OCI-LY1 (cell line): ENCODE results near the gene TPSD1.

Experiments
- H2AFZ ChIP-seq: fragments of 200-600 bp; sonication (generic), shearing (Covaris generic); 2 replicates; pipeline ENCODE4 v1.6.0; 2014; ENCODE audit warnings: antibody characterized with exemption, mild to moderate bottlenecking, low read length
- H3F3A ChIP-seq: fragments of 200-600 bp; sonication (generic), shearing (Covaris generic); 2 replicates; pipeline ENCODE4 v1.6.0; 2014; ENCODE audit warnings: mild to moderate bottlenecking, antibody characterized with exemption, low read length, moderate library complexity; ENCODE audit not compliant: insufficient read depth
- H3K27ac ChIP-seq: fragments of 200-600 bp; sonication (generic); 2 replicates; pipeline ENCODE4 v1.5.1; 2014; ENCODE audit warnings: low read length, mixed run types, mild to moderate bottlenecking, low read depth; ENCODE audit not compliant: poor library complexity, severe bottlenecking
- H3K27me3 ChIP-seq: fragments of 200-600 bp; sonication (generic); 2 replicates; pipeline ENCODE4 v1.6.0; 2014; ENCODE audit warnings: antibody characterized with exemption, mild to moderate bottlenecking, low read length, moderate library complexity; ENCODE audit not compliant: insufficient read depth
- H3K36me3 ChIP-seq: fragments of 200-600 bp; sonication (generic); 2 replicates; pipeline ENCODE4 v1.6.1; 2014; ENCODE audit warnings: mild to moderate bottlenecking, antibody characterized with exemption, low read length, moderate library complexity, mixed read lengths; ENCODE audit not compliant: insufficient read depth
- H3K4me1 ChIP-seq: fragments of 200-600 bp; sonication (generic); 2 replicates; pipeline ENCODE4 v1.5.1; 2014; ENCODE audit warnings: mild to moderate bottlenecking, low read length, moderate library complexity; ENCODE audit not compliant: insufficient read depth, severe bottlenecking
- H3K4me2 ChIP-seq: fragments of 200-600 bp; sonication (generic), shearing (Covaris generic); 2 replicates; pipeline ENCODE4 v1.6.1; 2014; ENCODE audit warnings: low read length
- H3K4me3 ChIP-seq: fragments of 200-600 bp; sonication (generic); 2 replicates; pipeline ENCODE4 v1.5.1; 2014; ENCODE audit warnings: low read length, low read depth, mild to moderate bottlenecking, mixed read lengths; ENCODE audit not compliant: poor library complexity, severe bottlenecking
- H3K79me2 ChIP-seq: fragments of 200-600 bp; shearing (Covaris generic); 2 replicates; pipeline ENCODE4 v1.6.1; 2016; ENCODE audit warnings: mixed run types, low read length, mixed read lengths; ENCODE audit not compliant: insufficient read depth
- H3K9ac ChIP-seq: fragments of 200-600 bp; sonication (generic), shearing (Covaris generic); 2 replicates; pipeline ENCODE4 v1.6.1; 2014; ENCODE audit warnings: mild to moderate bottlenecking, low read length, mixed read lengths
- H3K9me2 ChIP-seq: fragments of 200-600 bp; sonication (generic), shearing (Covaris generic); 2 replicates; pipeline ENCODE4 v1.6.1; 2014; ENCODE audit warnings: low read depth, mild to moderate bottlenecking, low read length, mixed read lengths
- H3K9me3 ChIP-seq: fragments of 200-600 bp; shearing (Covaris generic); 2 replicates; pipeline ENCODE4 v1.6.1; 2014; ENCODE audit warnings: low read length, mixed read lengths
- H4K20me1 ChIP-seq: fragments of 200-600 bp; sonication (generic), shearing (Covaris generic); 2 replicates; pipeline ENCODE4 v1.6.0; 2016; ENCODE audit warnings: mild to moderate bottlenecking, low read length; ENCODE audit not compliant: insufficient read depth
- EZH2 ChIP-seq: fragments of 200-600 bp; sonication (generic), shearing (Covaris generic); IDR thresholded peaks from 2 replicates; pipeline ENCODE4 v1.8.0; 2017; ENCODE audit warnings: borderline replicate concordance, mixed run types, mild to moderate bottlenecking, antibody characterized with exemption, low read length, moderate library complexity, mixed read lengths
- TF ChIP-seq, protein P1 (sequence below): fragments of 200-600 bp; sonication (generic), shearing (Covaris generic); IDR thresholded peaks from 2 replicates; pipeline ENCODE4 v1.5.1; 2017; ENCODE audit warnings: mild to moderate bottlenecking, antibody characterized with exemption, low read length, moderate library complexity, mixed read lengths

TPSD1 gene

DNA sequence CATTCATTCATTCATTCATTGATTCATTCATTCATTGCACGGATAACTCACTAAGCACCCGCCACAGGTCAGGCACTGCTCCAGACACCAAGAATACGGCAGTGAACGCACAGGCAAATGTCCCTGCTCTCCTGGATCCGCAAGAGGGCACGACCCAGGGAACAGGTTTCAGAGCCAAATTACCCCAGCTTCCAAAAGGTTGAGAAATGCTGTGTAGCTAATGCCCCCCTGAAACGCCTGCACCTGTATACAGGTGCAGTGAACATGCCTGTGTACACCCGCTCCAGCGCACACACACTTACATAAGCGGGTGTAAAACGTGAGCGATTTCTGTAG, 44.0 kb downstream of the TPSD1 start:
- no peaks in the 10 kb centered on the region for H4K20me1 ChIP-seq
- peaks cover 8% of the 10 kb centered on the region; the same call in 1 of the 2 replicates for H3K27me3 ChIP-seq
- no peak overlapping the region for H3K9ac ChIP-seq
- no peaks in the 10 kb centered on the region for H3K9me2 ChIP-seq
- H3K27ac ChIP-seq: no peak overlapping the region
- no peak overlapping the region for H2AFZ ChIP-seq
- H3K36me3 ChIP-seq: no peaks in the 10 kb centered on the region
- no peaks in the 10 kb centered on the region for H3K9me3 ChIP-seq
- H3F3A ChIP-seq: no peaks in the 10 kb centered on the region
- no peak for TF ChIP-seq EZH2
- TF ChIP-seq, protein P1, sequence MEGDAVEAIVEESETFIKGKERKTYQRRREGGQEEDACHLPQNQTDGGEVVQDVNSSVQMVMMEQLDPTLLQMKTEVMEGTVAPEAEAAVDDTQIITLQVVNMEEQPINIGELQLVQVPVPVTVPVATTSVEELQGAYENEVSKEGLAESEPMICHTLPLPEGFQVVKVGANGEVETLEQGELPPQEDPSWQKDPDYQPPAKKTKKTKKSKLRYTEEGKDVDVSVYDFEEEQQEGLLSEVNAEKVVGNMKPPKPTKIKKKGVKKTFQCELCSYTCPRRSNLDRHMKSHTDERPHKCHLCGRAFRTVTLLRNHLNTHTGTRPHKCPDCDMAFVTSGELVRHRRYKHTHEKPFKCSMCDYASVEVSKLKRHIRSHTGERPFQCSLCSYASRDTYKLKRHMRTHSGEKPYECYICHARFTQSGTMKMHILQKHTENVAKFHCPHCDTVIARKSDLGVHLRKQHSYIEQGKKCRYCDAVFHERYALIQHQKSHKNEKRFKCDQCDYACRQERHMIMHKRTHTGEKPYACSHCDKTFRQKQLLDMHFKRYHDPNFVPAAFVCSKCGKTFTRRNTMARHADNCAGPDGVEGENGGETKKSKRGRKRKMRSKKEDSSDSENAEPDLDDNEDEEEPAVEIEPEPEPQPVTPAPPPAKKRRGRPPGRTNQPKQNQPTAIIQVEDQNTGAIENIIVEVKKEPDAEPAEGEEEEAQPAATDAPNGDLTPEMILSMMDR: no peak
- peaks cover 12% of the 10 kb centered on the region for H3K4me1 ChIP-seq
- no peak overlapping the region for H3K4me2 ChIP-seq
- no peak overlapping the region for H3K4me3 ChIP-seq
- H3K79me2 ChIP-seq: no peaks in the 10 kb centered on the region

DNA sequence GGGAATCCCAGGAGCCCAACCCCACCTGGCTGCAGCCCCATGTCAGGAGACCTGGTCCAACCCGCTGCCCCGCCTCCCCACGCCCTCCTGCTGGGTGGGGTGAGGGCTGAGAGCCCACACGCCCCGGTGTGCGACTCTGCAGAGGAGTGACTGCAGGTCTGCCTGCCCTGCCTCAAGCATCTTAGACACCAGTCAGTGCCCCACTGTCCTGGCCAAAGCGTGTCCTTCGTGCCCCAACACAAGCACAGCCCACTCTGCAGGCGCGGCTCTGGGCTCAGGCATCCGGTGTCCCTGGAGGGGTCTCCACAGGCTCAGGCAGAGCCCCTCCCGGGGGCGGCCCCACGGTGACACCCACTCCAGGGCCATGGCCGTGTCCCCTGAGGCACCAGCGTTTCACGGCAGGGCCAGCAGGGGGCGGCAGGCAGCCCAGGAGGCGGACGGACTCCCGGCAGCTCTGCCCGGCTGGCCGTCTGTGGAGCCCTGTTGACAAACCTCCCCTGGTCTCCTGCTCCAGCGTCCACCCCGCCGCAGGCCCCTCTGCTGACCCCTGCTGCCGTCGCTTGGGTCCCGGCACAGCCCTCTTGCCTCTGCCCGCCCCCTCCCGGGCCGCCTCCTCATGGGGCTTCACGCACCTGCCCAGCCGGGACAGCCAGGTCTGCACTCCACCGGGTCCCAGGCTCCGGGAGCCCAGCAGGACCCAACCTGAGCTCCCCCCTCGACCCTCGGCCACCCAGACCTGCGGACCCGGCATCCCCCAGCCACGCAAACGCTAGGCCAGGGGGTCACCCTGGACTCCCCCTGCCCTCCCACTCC, 45.0 kb downstream of the TPSD1 start:
- no peak overlapping the region for H3K4me2 ChIP-seq
- no peak overlapping the region for H3K9ac ChIP-seq
- no peak overlapping the region for H2AFZ ChIP-seq
- no peak overlapping the region for H3K27ac ChIP-seq
- peaks cover 8% of the 10 kb centered on the region; the same call in 1 of the 2 replicates for H3K27me3 ChIP-seq
- H3K9me2 ChIP-seq: no peaks in the 10 kb centered on the region
- no peaks in the 10 kb centered on the region for H4K20me1 ChIP-seq
- TF ChIP-seq, protein P1: peak; percentile 77
- no peak for TF ChIP-seq EZH2
- no peak overlapping the region for H3K4me3 ChIP-seq
- no peaks in the 10 kb centered on the region for H3K79me2 ChIP-seq
- H3K4me1 ChIP-seq: peaks cover 12% of the 10 kb centered on the region
- H3K36me3 ChIP-seq: no peaks in the 10 kb centered on the region
- no peaks in the 10 kb centered on the region for H3K9me3 ChIP-seq
- H3F3A ChIP-seq: no peaks in the 10 kb centered on the region

DNA sequence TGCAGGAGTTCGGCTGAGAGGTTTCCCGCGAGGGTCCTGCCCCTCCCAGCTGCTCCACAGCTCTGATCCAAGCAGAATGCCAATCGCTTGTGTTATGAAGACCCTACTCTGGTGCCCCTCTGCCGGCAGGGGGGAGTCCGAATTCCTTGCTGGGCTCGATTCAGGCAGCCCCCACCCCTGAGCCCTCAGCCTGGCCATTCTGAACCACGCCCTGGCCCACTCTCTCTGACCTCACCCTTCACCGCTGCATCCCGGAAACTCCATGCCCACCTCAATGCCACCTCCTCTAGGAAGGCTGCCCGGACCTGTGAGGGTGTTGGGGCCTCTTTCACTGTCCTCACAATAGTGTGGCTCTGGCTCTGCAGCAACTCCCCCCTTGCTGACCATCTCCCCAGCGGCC, 45.7 kb downstream of the TPSD1 start:
- Histone ChIP-seq H3K79me2 (no peaks in the 10 kb centered on the region), H3K27ac (no peak overlapping the region), H3F3A (no peaks in the 10 kb centered on the region), H3K9ac (no peak overlapping the region), H3K9me3 (no peaks in the 10 kb centered on the region), H3K4me2 (no peak overlapping the region), H2AFZ (no peak overlapping the region), H3K36me3 (no peaks in the 10 kb centered on the region), H3K4me1 (peaks cover 12% of the 10 kb centered on the region), H3K4me3 (no peak overlapping the region), H3K9me2 (no peaks in the 10 kb centered on the region), H4K20me1 (no peaks in the 10 kb centered on the region), H3K27me3 (peaks cover 8% of the 10 kb centered on the region; the same call in 1 of the 2 replicates)
- TF ChIP-seq, protein P1: no peak
- TF ChIP-seq EZH2: no peak
